Keratinocyte (primary cell): ENCODE data around the gene PLXNA3. TPM values are rescaled to one million over a fixed set of nuclear protein-coding genes. Genes with fewer than 3 reads are reported as not detected.

Experiments used
- DNase-seq: peaks from one replicate; pipeline ENCODE4 v3.0.0-alpha.2; 2011; ENCODE audit warnings: low read depth, missing footprints, low spot score
- FAIRE-seq: peaks from 2 replicates; lab custom pipeline; 2011; peaks lifted over from hg19 to GRCh38; lab: Jason Lieb, UNC
- H2AFZ ChIP-seq: 2 replicates; pipeline ENCODE4 v1.6.0; 2012; ENCODE audit warnings: low read length, control low read depth, inconsistent platforms; ENCODE audit not compliant: control insufficient read depth
- H3K27ac ChIP-seq: 2 replicates; pipeline ENCODE4 v1.5.1; 2011; ENCODE audit warnings: low read length; ENCODE audit not compliant: control insufficient read depth, insufficient read depth
- H3K27me3 ChIP-seq: 3 replicates; pipeline ENCODE4 v1.6.0; 2011; ENCODE audit warnings: low read length; ENCODE audit not compliant: control insufficient read depth, insufficient read depth; ENCODE audit errors: extremely low read depth
- H3K36me3 ChIP-seq, 2 experiments: 2 replicates in 1 of 2; 3 replicates in 1 of 2; pipeline ENCODE4 v1.5.1; 2011; ENCODE audit warnings: low read length in 2 of 2, mild to moderate bottlenecking in 1 of 2; ENCODE audit not compliant: control insufficient read depth in 2 of 2, insufficient read depth in 2 of 2; ENCODE audit errors: extremely low read depth in 1 of 2
- H3K4me1 ChIP-seq: 3 replicates; pipeline ENCODE4 v1.5.1; 2011; ENCODE audit warnings: low read length; ENCODE audit not compliant: control insufficient read depth, insufficient read depth; ENCODE audit errors: extremely low read depth
- H3K4me2 ChIP-seq: 3 replicates; pipeline ENCODE4 v1.6.0; 2011; ENCODE audit warnings: low read depth, low read length; ENCODE audit not compliant: control insufficient read depth, insufficient read depth; ENCODE audit errors: extremely low read depth
- H3K4me3 ChIP-seq, 3 experiments: fragments of 200-600 bp in 1 of 3; sonication (generic) in 1 of 3; 2 replicates in 2 of 3; 3 replicates in 1 of 3; pipeline ENCODE4 v1.5.1; 2011 to 2016; ENCODE audit warnings: low read length in 3 of 3, mild to moderate bottlenecking in 3 of 3, control low read depth in 2 of 3, inconsistent platforms in 1 of 3, low read depth in 1 of 3, mixed read lengths in 1 of 3, mixed run types in 1 of 3, moderate library complexity in 1 of 3; ENCODE audit not compliant: control insufficient read depth in 2 of 3, insufficient read depth in 2 of 3; ENCODE audit errors: extremely low read depth in 1 of 3
- H3K79me2 ChIP-seq: 2 replicates; pipeline ENCODE4 v1.6.0; 2012; ENCODE audit warnings: low read length; ENCODE audit not compliant: control insufficient read depth, insufficient read depth
- H3K9ac ChIP-seq: 3 replicates; pipeline ENCODE4 v1.6.0; 2011; ENCODE audit warnings: low read length; ENCODE audit not compliant: control insufficient read depth, insufficient read depth; ENCODE audit errors: extremely low read depth
- H3K9me1 ChIP-seq: 3 replicates; pipeline ENCODE4 v1.6.0; 2011; ENCODE audit warnings: low read length; ENCODE audit not compliant: control insufficient read depth, insufficient read depth; ENCODE audit errors: extremely low read depth
- H3K9me3 ChIP-seq: 2 replicates; pipeline ENCODE4 v1.5.1; 2012; ENCODE audit warnings: low read depth, low read length; ENCODE audit not compliant: control insufficient read depth
- H4K20me1 ChIP-seq: 3 replicates; pipeline ENCODE4 v1.6.0; 2011; ENCODE audit warnings: low read length; ENCODE audit not compliant: control insufficient read depth, insufficient read depth; ENCODE audit errors: extremely low read depth
- EZH2 ChIP-seq: IDR thresholded peaks from one replicate; pipeline ENCODE4 v1.6.1; 2012; ENCODE audit warnings: inconsistent platforms, mild to moderate bottlenecking, low read length, moderate library complexity
- dilution Hi-C: fragments of 300-500 bp; cut with MboI; formaldehyde crosslinking; loops from one replicate; pipeline ENCODE4 v1.7.0; 2020; ENCODE audit warnings: low sequenced_read_pairs; ENCODE audit not compliant: extremely low pct_ligation_motif_present
- polyA plus RNA-seq, 5 experiments: library from polyadenylated mRNA; depleted of rRNA in 3 of 5; stranded (reverse) in 3 of 5; stranded (forward) in 1 of 5; unstranded in 1 of 5; fragments of >200 nt; gene quantifications; 1 replicate in 1 of 5; 2 replicates in 3 of 5; 3 replicates in 1 of 5; pipeline versions ENCODE4 v1.2.1 to v1.2.3, GENCODE V29; 2011 to 2012; ENCODE audit warnings: missing spikeins in 2 of 5, low read depth in 1 of 5, low replicate concordance in 1 of 5
- TF ChIP-seq, protein P1 (sequence below), 3 experiments: IDR thresholded peaks in 1 of 3; conservative IDR thresholded peaks in 1 of 3; optimal IDR thresholded peaks in 1 of 3; 2 replicates in 2 of 3; 3 replicates in 1 of 3; pipeline versions ENCODE3 to v1.5.1; 2011; ENCODE audit warnings: low read length in 3 of 3, mild to moderate bottlenecking in 3 of 3, moderate library complexity in 2 of 3, control low read depth in 1 of 3, inconsistent platforms in 1 of 3; ENCODE audit not compliant: insufficient read depth in 2 of 3; ENCODE audit errors: extremely low read depth in 1 of 3

The PLXNA3 gene
- polyA plus RNA-seq, 1 donor (not counting 4 experiments of a cell fraction or from before 2014, with no cell fraction given): 7.6 TPM

DNA sequence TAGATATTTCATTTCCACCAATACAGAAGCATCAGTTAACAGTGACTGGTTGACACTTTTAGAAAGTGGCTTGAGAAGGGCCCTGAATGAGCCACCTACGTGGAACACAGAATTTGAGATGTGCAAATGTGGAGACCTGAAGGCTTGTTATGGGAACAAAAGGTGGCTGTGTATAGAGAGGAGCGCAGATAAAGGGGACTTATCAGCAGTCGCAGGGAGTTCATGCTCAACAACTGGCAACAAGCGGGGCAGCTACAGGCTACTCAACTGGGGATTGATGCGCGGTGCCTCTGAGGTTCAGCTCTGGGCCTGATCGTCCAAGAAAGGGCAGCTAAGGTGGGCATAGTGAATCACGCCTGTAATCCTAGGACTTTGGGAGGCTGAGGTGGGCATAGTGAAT, 61.3 kb downstream of the PLXNA3 start:
- Histone ChIP-seq H3K4me1 (peaks cover 2% of the 10 kb centered on the region), H4K20me1 (no peaks in the 10 kb centered on the region), H3K36me3 (no peaks in the 10 kb centered on the region), H3K4me2 (no peak overlapping the region), H3K9ac (no peak overlapping the region), H3K4me3 (no peak overlapping the region), H3K9me1 (no peaks in the 10 kb centered on the region), H3K9me3 (no peaks in the 10 kb centered on the region), H3K27me3 (no peaks in the 10 kb centered on the region), H3K27ac (no peak overlapping the region), H2AFZ (no peak overlapping the region), H3K79me2 (peaks cover 3% of the 10 kb centered on the region)
- DNase-seq (no peak), FAIRE-seq (no peak)
- dilution Hi-C loops: no loop called here
- TF ChIP-seq EZH2: no peak
- TF ChIP-seq, protein P1, sequence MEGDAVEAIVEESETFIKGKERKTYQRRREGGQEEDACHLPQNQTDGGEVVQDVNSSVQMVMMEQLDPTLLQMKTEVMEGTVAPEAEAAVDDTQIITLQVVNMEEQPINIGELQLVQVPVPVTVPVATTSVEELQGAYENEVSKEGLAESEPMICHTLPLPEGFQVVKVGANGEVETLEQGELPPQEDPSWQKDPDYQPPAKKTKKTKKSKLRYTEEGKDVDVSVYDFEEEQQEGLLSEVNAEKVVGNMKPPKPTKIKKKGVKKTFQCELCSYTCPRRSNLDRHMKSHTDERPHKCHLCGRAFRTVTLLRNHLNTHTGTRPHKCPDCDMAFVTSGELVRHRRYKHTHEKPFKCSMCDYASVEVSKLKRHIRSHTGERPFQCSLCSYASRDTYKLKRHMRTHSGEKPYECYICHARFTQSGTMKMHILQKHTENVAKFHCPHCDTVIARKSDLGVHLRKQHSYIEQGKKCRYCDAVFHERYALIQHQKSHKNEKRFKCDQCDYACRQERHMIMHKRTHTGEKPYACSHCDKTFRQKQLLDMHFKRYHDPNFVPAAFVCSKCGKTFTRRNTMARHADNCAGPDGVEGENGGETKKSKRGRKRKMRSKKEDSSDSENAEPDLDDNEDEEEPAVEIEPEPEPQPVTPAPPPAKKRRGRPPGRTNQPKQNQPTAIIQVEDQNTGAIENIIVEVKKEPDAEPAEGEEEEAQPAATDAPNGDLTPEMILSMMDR (optimal IDR thresholded peaks at IDR 0.05 in 1 of 3, IDR thresholded peaks at IDR 0.05 in 1 of 3, conservative IDR thresholded peaks at IDR 0.05 in 1 of 3; ENCODE audit: extremely low read depth in 1 of 3, insufficient read depth in 2 of 3, low read length in 3 of 3): no peak

- DNase-seq: no peak
These were observed 67.8 kb downstream of the PLXNA3 start for GRCh38 chrX:154525606-154526490.

More at GRCh38 chrX:154525606-154526490, 67.8 kb downstream of the PLXNA3 start:
- Histone ChIP-seq H4K20me1 (no peaks in the 10 kb centered on the region), H3K79me2 (no peaks in the 10 kb centered on the region), H3K27ac (no peak overlapping the region), H3K9ac (no peak overlapping the region), H3K9me1 (no peaks in the 10 kb centered on the region), H3K9me3 (no peaks in the 10 kb centered on the region), H3K4me3 (no peak overlapping the region), H3K27me3 (no peaks in the 10 kb centered on the region), H3K36me3 (no peaks in the 10 kb centered on the region), H2AFZ (no peak overlapping the region), H3K4me1 (peaks cover 20% of the 10 kb centered on the region), H3K4me2 (no peak overlapping the region)
- TF ChIP-seq, protein P1 (optimal IDR thresholded peaks at IDR 0.05 in 1 of 3, IDR thresholded peaks at IDR 0.05 in 1 of 3, conservative IDR thresholded peaks at IDR 0.05 in 1 of 3; ENCODE audit: extremely low read depth in 1 of 3, insufficient read depth in 2 of 3, low read length in 3 of 3): no peak
- no peak for TF ChIP-seq EZH2
- FAIRE-seq: no peak
- dilution Hi-C loops: no loop called here
